NCI-H2227 (cell line): Measurements from ENCODE around the gene GFI1.

Experiments
- DNase-seq: peaks from one replicate; lab custom pipeline; 2025; ENCODE audit not compliant: unreplicated experiment; lab: John Stamatoyannopoulos, UW

Gene GFI1

DNA sequence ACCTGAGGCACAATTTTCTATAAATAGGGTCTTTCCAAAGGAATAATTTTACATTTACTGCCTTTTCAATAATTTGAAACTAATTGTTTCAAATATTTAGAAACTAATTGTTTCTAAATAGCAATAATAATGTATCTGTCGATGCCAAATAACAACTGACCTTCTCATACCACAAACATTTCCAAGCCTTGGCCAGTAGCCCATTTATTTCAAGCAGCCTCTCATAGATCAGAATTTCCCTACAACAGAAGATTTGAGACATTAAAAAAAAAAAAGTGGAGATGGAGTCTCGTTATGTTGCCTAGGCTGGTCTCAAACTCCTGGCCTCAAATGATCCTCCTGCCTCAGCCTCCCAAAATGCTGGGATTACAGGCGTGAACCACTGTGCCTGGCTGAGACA is 2.1 kb upstream of the GFI1 start:
- DNase-seq = no peak

DNA sequence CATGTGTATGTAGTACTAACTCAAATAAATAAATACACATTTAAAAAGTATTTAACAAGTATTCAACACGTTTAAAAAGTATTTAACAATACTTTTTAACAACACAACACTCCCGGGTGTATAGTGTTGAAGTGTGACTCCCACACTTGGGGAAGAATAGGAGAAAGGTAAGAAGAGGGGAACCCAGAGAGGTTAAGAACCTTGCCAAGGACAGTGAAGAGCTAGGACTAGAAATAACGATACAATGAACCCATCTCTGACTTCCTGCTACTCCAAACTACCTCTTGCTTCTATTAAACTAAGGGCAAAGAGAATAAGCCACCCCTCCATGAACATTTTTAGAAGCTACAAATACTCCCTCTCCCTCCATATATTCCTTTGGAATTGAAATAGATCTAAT is 1.7 kb upstream of the GFI1 start:
- no peak for DNase-seq

DNA sequence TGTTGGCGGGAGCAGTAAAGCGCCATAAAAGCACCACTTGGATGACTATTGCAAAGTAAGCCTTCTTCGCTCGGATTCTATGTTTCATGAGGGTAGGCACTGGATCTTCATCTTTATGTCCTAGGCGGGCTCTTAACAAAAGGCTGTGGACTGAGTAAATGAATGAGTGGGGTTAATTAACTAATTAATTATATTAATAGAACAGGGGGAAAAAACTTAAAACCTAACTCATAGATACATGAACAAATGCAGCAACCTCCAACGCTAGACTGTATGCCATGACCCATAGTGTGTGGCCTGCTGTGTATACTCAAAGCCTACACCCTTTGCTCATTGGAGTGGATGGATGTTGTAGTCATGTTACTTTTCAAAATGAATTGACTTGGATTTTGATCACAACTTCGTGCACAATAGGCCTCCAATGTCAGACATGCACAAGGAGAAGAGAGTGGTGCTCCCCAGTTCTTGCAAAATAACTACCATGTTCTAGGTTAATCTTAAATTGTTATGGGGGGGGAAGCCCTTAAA is 417 bp upstream of the GFI1 start:
- DNase-seq = no peak

DNA sequence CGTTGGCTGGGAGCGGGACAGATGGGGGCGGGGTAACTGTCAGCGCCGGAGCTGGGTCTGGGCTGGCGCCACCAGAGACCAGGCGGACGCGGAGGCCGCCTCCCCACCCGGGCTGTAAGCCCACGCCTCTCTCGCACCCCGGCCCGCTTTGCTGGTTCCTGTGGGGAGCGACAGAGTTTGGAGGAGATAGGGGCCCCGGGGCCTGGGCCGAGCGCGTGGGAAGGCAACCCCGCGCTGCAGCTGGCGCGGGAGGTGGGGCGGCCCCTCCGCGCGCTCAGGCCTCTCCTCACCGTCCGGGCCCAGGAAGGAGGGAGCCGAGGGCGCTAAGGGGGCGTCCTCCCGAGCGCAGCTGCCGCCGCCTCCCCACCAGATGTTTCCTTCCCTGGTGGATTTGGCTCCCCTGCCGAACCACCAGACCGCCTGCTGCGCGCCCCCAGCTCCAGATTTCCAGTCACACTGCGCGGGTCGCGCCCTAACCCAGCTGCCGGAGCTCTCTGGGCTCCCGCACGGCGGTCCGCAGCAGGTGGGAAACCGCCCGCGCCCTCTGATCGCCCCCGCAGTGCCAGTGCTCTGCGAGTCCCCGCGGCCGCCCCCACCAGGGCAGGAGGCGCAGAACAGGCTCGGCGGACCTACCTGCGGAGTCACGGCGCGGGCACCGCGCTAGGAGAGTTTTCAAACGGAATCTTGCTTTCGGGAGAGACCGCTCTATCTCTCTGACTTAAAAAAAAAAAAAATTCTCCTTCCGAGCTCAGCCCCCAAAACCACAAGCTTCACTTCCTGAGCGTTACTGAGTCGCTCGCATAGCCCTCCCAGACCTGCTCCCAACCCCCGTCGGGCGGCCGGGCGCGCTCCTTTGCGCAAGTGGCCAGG is 1.1 kb downstream of the GFI1 start:
- peak; percentile 39 for DNase-seq

DNA sequence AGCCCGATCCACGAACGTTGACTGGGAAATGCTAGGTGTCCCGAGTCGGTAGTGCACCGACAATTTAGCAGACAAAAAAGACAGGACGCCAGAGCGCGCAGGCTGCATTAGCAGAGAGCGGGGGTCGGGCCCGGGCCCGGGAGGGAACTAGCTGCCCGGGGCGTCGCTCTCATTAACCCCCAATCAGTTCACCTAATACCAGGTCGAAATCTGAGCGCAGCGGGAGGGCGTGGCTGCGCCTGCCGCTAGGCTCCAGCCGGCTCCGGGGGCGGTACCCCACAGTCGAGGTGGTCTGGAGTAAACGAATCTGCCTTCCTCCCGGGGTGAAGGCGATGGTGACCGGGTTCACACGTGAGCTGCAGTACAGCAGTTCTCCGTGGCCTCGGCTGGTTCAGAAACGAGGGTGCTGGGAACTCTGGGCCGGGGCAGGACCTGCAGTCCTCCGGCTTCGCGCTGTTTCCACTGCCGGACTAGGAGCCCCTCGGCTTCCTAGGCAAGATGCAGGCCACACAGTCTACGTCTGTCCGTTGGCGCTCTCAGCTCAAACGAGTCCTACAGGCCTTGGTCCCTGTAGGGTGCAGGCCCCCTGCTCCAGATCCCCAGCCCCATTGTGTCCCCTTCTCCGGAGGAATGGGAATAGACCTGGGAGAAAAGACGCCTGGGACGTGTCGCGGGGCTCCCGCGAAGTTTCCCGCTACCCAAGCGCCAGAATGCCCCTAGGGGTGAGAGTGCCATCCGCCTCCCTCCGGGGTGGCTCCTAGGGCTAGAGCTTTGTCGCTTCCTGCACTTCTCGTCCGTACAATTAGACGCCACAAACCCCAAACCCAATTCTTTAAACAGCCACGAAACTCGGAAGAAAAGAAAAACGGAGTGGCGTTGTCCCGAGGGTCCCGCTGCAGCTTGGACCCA is 2.0 kb downstream of the GFI1 start:
- peak; percentile 43 for DNase-seq

DNA sequence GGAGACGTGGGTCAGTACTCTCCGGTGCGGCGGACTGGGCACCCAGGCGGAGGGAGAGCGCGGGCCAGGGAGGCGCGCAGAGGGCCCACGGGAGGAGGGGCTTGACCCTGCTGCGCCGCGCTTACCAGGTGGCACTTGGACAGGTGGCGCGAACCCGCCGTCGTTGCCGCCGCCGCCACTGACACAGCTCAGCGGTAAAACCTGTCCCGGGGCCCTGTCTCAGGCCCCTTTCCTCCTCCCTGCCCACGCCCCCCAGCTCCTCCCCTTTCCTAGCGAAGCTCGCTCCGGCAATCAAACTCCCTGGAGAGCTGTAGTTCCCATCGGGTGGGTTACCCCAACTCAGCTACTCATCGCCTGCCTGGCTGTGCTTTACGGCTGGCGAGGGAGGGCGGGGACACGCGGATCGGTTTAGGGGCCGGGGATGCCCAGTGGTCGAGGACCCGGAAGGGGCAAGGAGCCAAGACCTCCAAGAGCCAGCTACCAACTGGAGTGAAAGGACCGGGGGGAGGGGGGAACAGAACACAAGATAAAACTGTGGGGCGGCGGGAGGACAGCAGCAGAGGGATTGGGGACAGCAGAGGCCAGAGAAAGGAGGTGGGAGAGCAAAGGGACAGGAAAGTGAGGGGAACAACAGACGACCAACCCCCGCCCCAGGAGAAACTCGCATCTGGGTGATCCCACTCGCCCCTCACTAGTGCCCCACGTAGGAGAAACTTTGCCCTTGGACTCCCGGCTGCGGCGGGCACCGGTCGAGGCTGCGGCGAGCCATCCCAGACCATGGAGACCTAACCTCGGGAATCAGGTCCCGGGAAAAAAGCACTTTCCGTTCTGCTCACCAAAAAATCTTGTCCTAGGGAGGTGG is 2.9 kb downstream of the GFI1 start:
- DNase-seq = no peak

DNA sequence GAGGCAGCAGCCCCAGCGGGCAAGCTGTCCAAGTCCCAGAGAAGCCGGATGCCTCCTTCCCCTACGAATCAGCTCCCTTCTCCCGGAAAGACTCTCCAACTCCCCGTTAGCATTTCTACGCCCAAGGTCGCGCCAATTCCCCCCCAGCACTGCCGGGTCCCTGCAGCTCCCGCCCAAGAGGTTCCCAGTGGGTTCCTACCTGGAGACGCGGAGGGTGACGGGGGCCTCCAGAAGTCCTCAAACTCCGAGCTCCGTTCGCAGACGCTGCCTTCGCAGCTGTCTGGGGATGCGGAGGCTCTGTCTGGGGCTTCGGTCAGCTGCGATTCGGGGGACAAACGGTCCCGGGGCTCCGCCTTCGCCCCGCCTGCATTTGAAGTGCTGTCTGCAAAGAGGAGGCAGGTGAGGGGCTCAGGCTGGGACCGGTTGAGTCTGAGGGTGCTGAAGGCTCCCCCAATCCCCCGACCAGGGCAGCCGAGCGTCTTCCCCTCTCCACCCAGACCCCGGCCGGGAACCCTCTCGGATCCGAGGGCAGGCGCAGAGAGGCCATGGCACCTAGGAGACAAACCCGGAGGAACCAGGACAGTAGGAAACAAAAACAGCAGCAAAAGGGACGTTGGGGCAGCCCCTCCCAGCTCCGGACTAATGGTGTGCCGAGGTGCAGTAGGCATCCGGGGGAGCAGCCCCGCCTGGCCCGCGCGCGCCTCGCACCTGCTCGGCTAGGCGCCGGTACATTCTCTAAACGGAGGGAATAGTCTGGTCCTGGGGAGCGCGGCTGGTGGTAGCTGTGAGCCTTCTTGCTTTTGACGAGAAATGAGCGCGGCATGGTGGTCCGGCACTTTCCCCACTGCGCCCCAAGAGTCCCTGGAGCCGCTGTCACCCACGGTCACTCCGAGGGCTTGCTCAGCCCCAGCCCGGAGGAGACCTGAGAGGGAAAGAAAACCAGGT is 3.8 kb downstream of the GFI1 start:
- DNase-seq = no peak

DNA sequence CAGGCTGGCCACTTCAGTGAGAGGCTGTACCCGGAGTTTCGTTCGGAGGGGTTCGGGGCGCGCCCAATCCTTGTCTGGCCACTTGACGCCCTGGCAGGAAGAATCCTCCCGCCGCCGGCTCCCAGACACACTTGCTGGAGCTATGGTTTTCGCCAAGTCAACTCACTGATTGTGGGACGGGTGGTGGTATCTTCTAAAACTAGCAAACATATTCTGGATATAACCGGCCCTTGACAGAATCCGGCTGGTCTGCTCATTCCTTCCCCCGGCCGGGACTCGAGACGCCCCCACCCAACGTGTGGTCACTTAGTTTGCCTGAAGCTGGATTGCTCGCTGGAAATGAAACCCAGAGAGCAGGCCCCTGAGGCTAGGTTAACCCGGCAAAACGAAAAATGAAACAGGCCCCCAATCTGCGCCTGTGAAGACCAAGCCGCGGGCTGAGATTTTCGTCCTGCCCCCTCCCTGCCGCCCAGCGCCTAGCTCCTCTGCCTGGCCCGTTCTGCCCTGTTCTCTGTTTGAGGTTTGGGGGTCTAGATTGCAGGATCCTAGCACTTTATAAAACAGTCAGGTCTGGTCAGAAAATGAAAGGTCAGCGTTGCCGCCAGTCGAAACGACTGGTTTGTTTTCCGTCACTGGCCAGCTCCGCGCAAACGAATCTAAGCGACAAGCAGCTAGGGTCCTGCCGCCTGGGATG is 4.6 kb downstream of the GFI1 start:
- DNase-seq = no peak

DNA sequence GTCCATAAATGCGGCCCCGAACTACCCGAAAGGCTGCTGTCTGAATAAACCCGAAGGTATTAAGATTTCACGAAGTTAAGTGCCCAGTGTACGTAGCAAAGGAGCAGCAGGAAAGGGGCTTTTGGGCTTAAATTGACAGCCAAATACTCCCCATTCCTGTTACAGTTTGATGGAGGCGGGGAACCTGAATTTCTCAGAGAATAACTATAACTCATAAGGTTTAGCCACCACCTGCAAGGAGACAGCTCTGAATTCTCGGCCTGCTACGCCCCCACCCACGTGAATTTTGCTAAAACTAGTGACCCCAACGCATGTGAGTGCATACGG is 5.2 kb downstream of the GFI1 start:
- no peak for DNase-seq

DNA sequence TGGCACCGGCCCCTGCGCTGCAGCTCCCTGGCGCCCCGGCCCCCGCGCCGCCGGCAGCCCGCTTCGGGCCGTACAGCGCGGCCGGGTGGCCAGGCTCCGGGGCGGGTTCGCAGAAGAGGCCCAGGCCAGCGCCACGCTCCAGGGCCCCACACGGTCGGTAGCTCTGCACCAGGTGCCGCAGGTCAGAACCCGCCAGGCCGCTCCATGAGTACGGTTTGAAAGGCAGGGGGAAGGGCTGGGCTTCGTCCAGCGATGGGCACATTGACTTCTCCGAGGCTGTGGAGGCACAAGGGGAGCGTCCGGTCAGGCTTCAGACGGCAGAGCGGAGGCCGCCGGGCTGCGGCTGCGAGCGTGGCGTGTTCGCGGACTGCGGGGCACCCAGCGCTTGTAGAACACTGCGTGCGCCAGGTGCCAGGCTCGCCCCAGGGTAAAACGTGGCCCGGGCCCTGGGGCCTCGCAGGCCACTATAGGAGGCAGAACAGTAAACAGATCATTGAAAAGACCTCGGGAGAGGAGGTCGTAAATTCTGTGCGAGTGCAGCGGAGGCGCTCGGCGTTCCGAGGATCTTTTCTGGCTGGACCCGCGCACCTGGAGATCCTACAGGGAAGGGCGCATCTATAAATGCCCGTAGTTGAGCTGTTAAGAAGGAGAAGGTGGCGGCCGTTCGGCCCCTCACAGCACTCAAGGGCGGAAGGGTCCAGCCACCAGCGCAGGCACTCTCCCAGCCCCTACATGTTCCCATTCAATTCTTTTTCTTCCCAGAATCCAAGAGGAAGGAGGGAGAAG is 5.7 kb downstream of the GFI1 start:
- peak; percentile 41 for DNase-seq

DNA sequence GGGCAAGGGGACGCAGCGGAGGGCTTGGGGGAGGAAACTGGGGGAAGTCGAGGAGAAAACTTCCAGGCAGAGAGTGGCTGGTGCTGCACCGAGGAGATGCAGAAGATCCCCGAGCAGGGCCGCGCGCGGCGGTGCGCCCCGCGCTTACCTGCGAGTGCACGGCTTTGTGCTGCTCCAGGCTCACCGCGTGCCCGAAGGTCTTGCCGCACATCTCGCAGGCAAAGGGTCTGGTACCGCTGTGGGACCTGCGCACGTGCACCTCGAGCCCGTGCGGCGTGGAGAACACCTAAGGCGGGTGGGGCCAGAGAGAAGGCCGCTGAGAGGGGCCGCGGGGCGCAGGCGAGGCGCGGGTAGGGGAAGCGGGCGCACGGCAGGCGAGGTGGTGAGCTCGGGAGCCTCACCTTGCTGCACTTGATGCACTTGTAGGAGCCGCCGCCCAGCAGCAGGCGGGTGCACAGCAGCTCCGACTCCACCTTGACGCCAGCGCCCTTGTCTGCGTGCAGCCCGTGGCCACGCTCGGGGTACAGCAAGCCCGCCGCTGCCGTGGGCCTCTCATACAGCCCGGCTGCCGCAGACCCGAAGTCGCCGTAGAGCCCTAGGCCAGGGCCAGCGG is 6.4 kb downstream of the GFI1 start:
- DNase-seq = no peak

DNA sequence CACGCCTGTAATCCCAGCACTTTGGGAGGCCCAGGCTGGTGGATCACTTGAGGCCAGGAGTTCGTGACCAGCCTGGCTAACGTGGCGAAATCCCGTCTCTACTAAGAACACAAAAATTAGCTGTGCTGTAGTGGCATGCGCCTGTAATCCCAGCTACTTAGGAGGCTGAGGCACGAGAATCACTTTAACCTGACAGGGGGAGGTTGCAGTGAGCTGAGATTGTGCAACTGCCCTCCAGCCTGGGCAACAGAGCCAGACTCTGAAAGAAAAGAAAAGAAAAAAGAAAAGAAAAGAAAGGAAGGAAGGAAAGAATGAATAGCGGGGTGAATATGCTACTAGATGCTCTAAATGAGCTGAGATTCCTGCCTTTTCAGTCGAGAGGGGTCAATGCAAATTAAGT is 7.1 kb downstream of the GFI1 start:
- no peak for DNase-seq

DNA sequence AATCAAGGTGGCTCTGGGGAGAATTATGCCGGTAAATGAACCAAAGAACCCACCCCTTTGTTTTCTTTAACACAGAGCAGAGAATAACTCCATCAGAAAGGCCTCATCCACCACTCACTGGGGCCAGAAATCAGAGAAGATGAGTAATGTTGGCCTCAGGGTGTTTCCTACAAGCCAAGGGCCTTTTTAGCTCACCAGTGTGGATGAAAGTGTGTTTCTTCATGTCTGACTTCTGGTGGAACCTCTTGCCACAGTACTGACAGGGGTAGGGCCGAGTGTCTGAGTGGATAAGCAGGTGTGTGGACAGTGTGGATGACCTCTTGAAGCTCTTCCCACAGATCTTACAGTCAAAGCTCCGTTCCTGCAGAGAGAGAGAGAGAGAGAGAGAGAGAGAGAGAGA is 8.3 kb downstream of the GFI1 start:
- no peak for DNase-seq

DNA sequence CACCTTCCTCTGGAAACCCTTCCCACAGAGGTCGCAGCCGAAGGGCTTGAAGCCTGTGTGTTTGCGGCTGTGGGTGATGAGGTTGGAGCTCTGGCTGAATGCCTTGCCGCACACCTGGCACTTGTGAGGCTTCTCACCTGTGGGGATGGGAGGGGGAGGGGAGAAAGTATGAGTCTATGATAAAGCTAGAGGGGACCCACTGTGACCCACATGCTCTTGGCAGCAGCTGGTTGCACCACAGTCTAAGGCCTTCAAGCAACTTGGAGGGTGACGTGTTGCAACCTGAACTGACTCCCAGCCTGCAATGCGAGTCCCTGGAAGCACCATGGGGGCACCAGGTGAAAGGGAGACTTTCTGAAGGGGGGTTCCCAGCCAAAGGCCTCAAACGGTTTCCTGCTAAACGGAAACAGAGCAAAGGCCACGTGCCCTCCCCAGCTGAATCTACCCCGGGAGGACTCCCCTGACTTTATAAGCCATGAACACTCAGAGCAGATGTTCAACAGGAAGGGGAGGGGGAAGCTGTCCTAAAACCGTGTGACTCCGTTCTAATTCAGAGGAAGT is 10.6 kb downstream of the GFI1 start:
- no peak for DNase-seq

DNA sequence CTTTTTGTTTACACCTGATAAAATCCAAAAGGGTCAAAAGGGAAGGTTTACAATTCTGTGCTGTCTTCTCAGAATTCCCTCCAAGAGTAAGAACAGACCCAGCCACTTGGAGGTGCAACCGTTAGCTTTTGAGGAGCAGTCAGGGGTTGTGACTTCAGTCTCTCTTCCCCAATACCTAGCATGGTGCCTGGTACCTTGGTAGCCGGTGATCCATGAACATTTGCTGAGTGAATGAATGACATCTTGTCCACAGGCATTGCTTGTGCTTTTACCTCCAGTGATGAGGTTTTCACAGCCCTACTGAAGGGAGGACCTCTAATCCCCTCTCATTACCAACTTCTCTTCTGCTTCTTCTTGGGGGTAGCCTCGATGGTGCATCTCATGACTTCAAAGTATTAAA is 11.7 kb downstream of the GFI1 start:
- no peak for DNase-seq

DNA sequence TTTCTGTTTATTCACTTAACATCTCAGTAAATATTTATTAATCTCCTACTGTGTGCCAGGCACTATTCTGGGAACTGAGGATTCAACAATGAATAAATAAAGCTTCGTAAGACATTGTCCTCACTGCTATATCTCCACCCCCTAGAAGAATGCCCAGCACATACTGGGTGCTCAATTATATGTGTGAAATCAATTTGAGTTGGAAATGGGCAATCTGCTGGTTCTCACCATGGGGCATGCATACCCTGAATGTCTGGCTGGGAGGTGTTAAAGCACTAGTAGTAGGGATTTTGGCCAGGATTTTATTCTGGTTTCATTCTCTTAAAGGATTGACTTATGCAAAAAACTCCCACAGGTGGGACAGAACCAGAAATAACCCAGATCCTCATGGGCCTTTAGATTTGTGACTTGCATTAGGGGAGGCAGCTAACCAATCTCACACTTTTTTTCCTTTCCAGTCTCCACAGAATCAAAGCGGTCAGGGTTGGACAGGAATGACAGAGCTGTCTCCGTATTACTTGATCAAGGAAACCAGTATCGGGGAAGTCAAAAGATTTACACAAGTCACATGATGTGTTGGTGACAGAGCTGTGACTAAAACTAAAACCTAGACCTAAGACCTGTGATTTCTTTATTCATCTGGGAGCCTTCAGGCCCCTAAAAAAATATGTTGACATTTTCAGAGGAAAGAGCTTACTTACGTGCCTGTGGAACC is 12.8 kb downstream of the GFI1 start:
- no peak for DNase-seq

DNA sequence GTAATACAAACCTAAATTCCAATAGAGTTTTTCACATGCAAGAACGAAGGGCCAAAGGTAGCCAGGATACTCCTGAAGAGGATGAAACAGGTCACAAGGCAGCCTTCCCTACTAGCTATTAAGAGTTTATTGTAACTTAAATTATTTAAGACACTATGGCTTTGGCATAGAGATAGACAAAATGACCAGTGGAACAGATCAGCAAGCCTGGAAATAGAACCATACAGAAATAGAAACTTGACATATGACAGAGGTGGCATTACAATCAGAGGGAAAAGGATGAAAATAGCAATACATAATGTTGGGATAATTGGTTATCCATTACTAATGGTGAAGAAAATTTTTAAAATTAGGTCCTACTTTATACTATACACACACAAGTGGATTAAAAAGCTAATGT is 16.5 kb downstream of the GFI1 start:
- no peak for DNase-seq
